H1 (cell line): ENCODE measurements around the gene CPNE8. TPM values are rescaled to one million over a fixed set of nuclear protein-coding genes. Genes with fewer than 3 reads are reported as not detected.

ENCODE experiments used
- CTCF ChIA-PET: fragments of 300-600 bp; sonication (Branson Sonifier 250); formaldehyde crosslinking; loops from one replicate; lab custom pipeline; 2021; ENCODE audit not compliant: partially characterized antibody; lab: Charles Lee
- POLR2A ChIA-PET: fragments of 300-600 bp; sonication (Branson Sonifier 250); formaldehyde crosslinking; loops from one replicate; lab custom pipeline; 2021; ENCODE audit warnings: inconsistent platforms; ENCODE audit not compliant: partially characterized antibody; lab: Charles Lee
- DNase-seq, 2 experiments: peaks; one replicate each; pipeline versions ENCODE4 v3.0.0 to v3.0.0-alpha.2; 2010 to 2022; ENCODE audit warnings: low spot score in 2 of 2, low read depth in 1 of 2, mixed read lengths in 1 of 2
- FAIRE-seq: peaks from 2 replicates; lab custom pipeline; 2011; peaks lifted over from hg19 to GRCh38; lab: Jason Lieb, UNC
- H2AFZ ChIP-seq: 2 replicates; pipeline ENCODE4 v1.8.1; 2012; ENCODE audit warnings: low read length, inconsistent platforms
- H2AK5ac ChIP-seq: 2 replicates; pipeline ENCODE4 v1.6.1; 2013; ENCODE audit warnings: low read depth, low read length
- H2BK120ac ChIP-seq: replicated peaks from 2 replicates; pipeline ENCODE3; 2013; ENCODE audit warnings: low read depth, low read length, inconsistent platforms
- H2BK12ac ChIP-seq: 2 replicates; pipeline ENCODE4 v1.6.1; 2013; ENCODE audit warnings: low read depth, low read length
- H2BK15ac ChIP-seq: 2 replicates; pipeline ENCODE4 v1.6.1; 2013; ENCODE audit warnings: low read length
- H2BK20ac ChIP-seq: 2 replicates; pipeline ENCODE4 v1.6.1; 2013; ENCODE audit warnings: low read length
- H2BK5ac ChIP-seq: 2 replicates; pipeline ENCODE4 v1.6.1; 2013; ENCODE audit warnings: low read depth, low read length
- H3K14ac ChIP-seq: 2 replicates; pipeline ENCODE4 v1.6.1; 2013; ENCODE audit warnings: inconsistent platforms; ENCODE audit not compliant: insufficient read length
- H3K18ac ChIP-seq: 2 replicates; pipeline ENCODE4 v1.6.1; 2013; ENCODE audit warnings: low read length; ENCODE audit errors: extremely low read depth
- H3K23ac ChIP-seq: 2 replicates; pipeline ENCODE4 v1.6.1; 2013; ENCODE audit warnings: inconsistent platforms; ENCODE audit not compliant: insufficient read length
- H3K23me2 ChIP-seq: 2 replicates; pipeline ENCODE4 v1.6.1; 2013; ENCODE audit warnings: low read depth, low read length
- H3K27ac ChIP-seq: 2 replicates; pipeline ENCODE4 v1.6.1; 2011; ENCODE audit warnings: low read depth, low read length, inconsistent platforms
- H3K27me3 ChIP-seq, 4 experiments: replicated peaks in 1 of 4; 1 replicate in 1 of 4; 2 replicates in 3 of 4; pipeline versions ENCODE4 v1.6.1 to v1.8.1; 2011 to 2013; ENCODE audit warnings: low read length in 3 of 4, mild to moderate bottlenecking in 3 of 4, inconsistent platforms in 2 of 4, mixed read lengths in 2 of 4, moderate library complexity in 1 of 4; ENCODE audit not compliant: control insufficient read depth in 3 of 4, insufficient read depth in 3 of 4; ENCODE audit errors: extremely low read depth in 1 of 4
- H3K36me3 ChIP-seq, 4 experiments: 2 replicates each; pipeline versions ENCODE4 v1.6.1 to v1.8.1; 2011 to 2013; ENCODE audit warnings: mild to moderate bottlenecking in 4 of 4, low read length in 3 of 4, moderate library complexity in 2 of 4, control low read depth in 1 of 4, inconsistent platforms in 1 of 4; ENCODE audit not compliant: insufficient read depth in 4 of 4, control insufficient read depth in 2 of 4
- H3K4ac ChIP-seq: replicated peaks from 2 replicates; pipeline ENCODE3; 2013; ENCODE audit warnings: low read length, low read depth, mixed read lengths, inconsistent platforms; ENCODE audit not compliant: insufficient read length
- H3K4me1 ChIP-seq, 4 experiments: replicated peaks in 1 of 4; 1 replicate in 1 of 4; 2 replicates in 3 of 4; pipeline versions ENCODE4 v1.6.1 to v1.8.1; 2011 to 2013; ENCODE audit warnings: low read length in 3 of 4, inconsistent platforms in 2 of 4, mixed read lengths in 1 of 4; ENCODE audit not compliant: insufficient read depth in 4 of 4, control insufficient read depth in 3 of 4
- H3K4me2 ChIP-seq, 2 experiments: 2 replicates each; pipeline versions ENCODE4 v1.6.1 to v1.8.1; 2011 to 2013; ENCODE audit warnings: low read depth in 2 of 2, low read length in 2 of 2, control low read depth in 1 of 2, inconsistent platforms in 1 of 2, mild to moderate bottlenecking in 1 of 2; ENCODE audit not compliant: insufficient read depth in 1 of 2
- H3K4me3 ChIP-seq, 4 experiments: fragments of 200-600, 300-600 bp in 1 of 4; sonication (generic), shearing (Covaris generic), sonication (Bioruptor Twin) in 1 of 4; 2 replicates each; pipeline versions ENCODE4 v1.5.1 to v1.8.1; 2011 to 2016; ENCODE audit warnings: low read length in 4 of 4, low read depth in 3 of 4, control low read depth in 2 of 4, inconsistent platforms in 2 of 4, mild to moderate bottlenecking in 2 of 4, mixed read lengths in 1 of 4, moderate library complexity in 1 of 4; ENCODE audit not compliant: insufficient read depth in 2 of 4; ENCODE audit errors: extremely low read depth in 1 of 4
- H3K56ac ChIP-seq: replicated peaks from 2 replicates; pipeline ENCODE3; 2013; ENCODE audit warnings: low read depth, mild to moderate bottlenecking, mixed read lengths, low read length, inconsistent platforms; ENCODE audit not compliant: insufficient read length
- H3K79me1 ChIP-seq: 2 replicates; pipeline ENCODE4 v1.6.1; 2013; ENCODE audit warnings: low read depth, low read length, control low read depth
- H3K79me2 ChIP-seq, 2 experiments: 2 replicates each; pipeline versions ENCODE4 v1.6.1 to v1.8.1; 2012 to 2013; ENCODE audit warnings: low read length in 2 of 2, mild to moderate bottlenecking in 2 of 2, inconsistent platforms in 1 of 2; ENCODE audit not compliant: insufficient read depth in 2 of 2, control insufficient read depth in 1 of 2
- H3K9ac ChIP-seq, 4 experiments: replicated peaks in 1 of 4; 1 replicate in 1 of 4; 2 replicates in 3 of 4; pipeline versions ENCODE4 v1.6.1 to v1.8.1; 2011 to 2013; ENCODE audit warnings: low read depth in 3 of 4, low read length in 3 of 4, control low read depth in 2 of 4, mild to moderate bottlenecking in 2 of 4, moderate library complexity in 2 of 4, inconsistent platforms in 1 of 4; ENCODE audit errors: extremely low read depth in 1 of 4
- H3K9me3 ChIP-seq, 2 experiments: 2 replicates each; pipeline versions ENCODE4 v1.6.1 to v1.8.1; 2012 to 2013; ENCODE audit warnings: mild to moderate bottlenecking in 2 of 2, moderate library complexity in 2 of 2, control low read depth in 1 of 2, inconsistent platforms in 1 of 2, low read depth in 1 of 2, low read length in 1 of 2, mixed read lengths in 1 of 2; ENCODE audit not compliant: insufficient read depth in 2 of 2
- H4K20me1 ChIP-seq, 2 experiments: replicated peaks in 1 of 2; 2 replicates each; pipeline versions ENCODE3 to v1.8.1; 2011 to 2013; ENCODE audit warnings: inconsistent platforms in 2 of 2, low read length in 2 of 2, mild to moderate bottlenecking in 1 of 2; ENCODE audit not compliant: insufficient read depth in 2 of 2, control insufficient read depth in 1 of 2
- H4K5ac ChIP-seq: 2 replicates; pipeline ENCODE4 v1.6.1; 2013; ENCODE audit warnings: low read length, low read depth, mixed read lengths, inconsistent platforms; ENCODE audit not compliant: insufficient read length
- H4K8ac ChIP-seq: 2 replicates; pipeline ENCODE4 v1.8.0; 2013; ENCODE audit warnings: mild to moderate bottlenecking, moderate library complexity, low read length, inconsistent platforms; ENCODE audit not compliant: insufficient read depth; ENCODE audit errors: extremely low read depth
- H4K91ac ChIP-seq: replicated peaks from 2 replicates; pipeline ENCODE3; 2013; ENCODE audit warnings: low read length, mixed read lengths, inconsistent platforms; ENCODE audit not compliant: insufficient read length
- CHD2 ChIP-seq: IDR thresholded peaks from 2 replicates; pipeline ENCODE4 v1.6.1; 2012; ENCODE audit warnings: low read length, improper control_type of control experiment
- EGR1 ChIP-seq: IDR thresholded peaks from 2 replicates; pipeline ENCODE4 v1.6.1; 2011; ENCODE audit warnings: low read depth, low read length, borderline replicate concordance
- GTF2F1 ChIP-seq: IDR thresholded peaks from 2 replicates; pipeline ENCODE4 v1.6.1; 2012; ENCODE audit warnings: low read depth, low read length, improper control_type of control experiment, borderline replicate concordance
- JUN ChIP-seq: IDR thresholded peaks from 2 replicates; pipeline ENCODE4 v1.6.1; 2011; ENCODE audit warnings: low read depth, mild to moderate bottlenecking, improper control_type of control experiment, low read length
- RBBP5 ChIP-seq: IDR thresholded peaks from 2 replicates; pipeline ENCODE4 v1.7.1; 2012; ENCODE audit warnings: low read depth, mild to moderate bottlenecking, inconsistent platforms, low read length, moderate library complexity, borderline replicate concordance
- RFX5 ChIP-seq: IDR thresholded peaks from 2 replicates; pipeline ENCODE4 v1.6.1; 2011; ENCODE audit warnings: low read depth, low read length, improper control_type of control experiment, borderline replicate concordance
- SIN3A ChIP-seq, 2 experiments: IDR thresholded peaks in 1 of 2; conservative IDR thresholded peaks in 1 of 2; 2 replicates each; pipeline ENCODE4 v1.6.1; 2011 to 2012; ENCODE audit warnings: low read length in 2 of 2, improper control_type of control experiment in 1 of 2, low read depth in 1 of 2, mild to moderate bottlenecking in 1 of 2
- SIX5 ChIP-seq: IDR thresholded peaks from 2 replicates; pipeline ENCODE4 v1.6.1; 2011; ENCODE audit warnings: mild to moderate bottlenecking, low read depth, low read length
- SRF ChIP-seq: IDR thresholded peaks from 2 replicates; pipeline ENCODE4 v1.6.1; 2011; ENCODE audit warnings: mild to moderate bottlenecking, low read depth, low read length, moderate library complexity
- WGBS, 2 experiments: shearing (Covaris generic) in 1 of 2; methylation state at CpG; one replicate each; pipeline versions ENCODE4 v1.1.6 to v1.1.7; 2013 to 2015; ENCODE audit warnings: low lambda C conversion rate in 2 of 2, mixed read lengths in 2 of 2, inconsistent platforms in 1 of 2, low coverage in 1 of 2, missing lambda C conversion rate in 1 of 2; ENCODE audit not compliant: insufficient replicate concordance in 2 of 2, insufficient coverage in 1 of 2, insufficient read length in 1 of 2; ENCODE audit errors: extremely low coverage in 1 of 2, missing lambda C conversion rate in 1 of 2; 5-methylcytosine and 5-hydroxymethylcytosine counted together
- polyA plus RNA-seq, 7 experiments: library from polyadenylated mRNA; depleted of rRNA in 3 of 7; stranded (reverse) in 5 of 7; unstranded in 2 of 7; fragments of >200 nt in 5 of 7; fragments of 200-250 nt in 2 of 7; gene quantifications; 1 replicate in 5 of 7; 2 replicates in 1 of 7; 4 replicates in 1 of 7; pipeline versions ENCODE4 v1.2.1 to v1.2.3, GENCODE V29; 2011 to 2013; ENCODE audit warnings: missing spikeins in 2 of 7, mixed read lengths in 2 of 7
- total RNA-seq: library from RNA; stranded (reverse); fragmentation: NEBNext Ultra II Directional; extraction: Animal tissue kit (Norgen Biotek cat#: 25700); gene quantifications from 2 replicates; pipeline ENCODE4 v1.2.1, GENCODE V29; 2021
- TF ChIP-seq, protein P1 (sequence below): IDR thresholded peaks from 2 replicates; pipeline ENCODE4 v1.6.1; 2012; ENCODE audit warnings: inconsistent platforms
- TF ChIP-seq, protein P2 (sequence below): IDR thresholded peaks from 2 replicates; pipeline ENCODE4 v1.6.1; 2012; ENCODE audit warnings: inconsistent platforms
- TF ChIP-seq, protein P3 (sequence below): IDR thresholded peaks from 2 replicates; pipeline ENCODE4 v1.6.1; 2011; ENCODE audit warnings: low read depth, mild to moderate bottlenecking, low read length; ENCODE audit not compliant: insufficient read depth

CPNE8 gene
- total and polyA plus RNA-seq, 2 of the 8 experiments (the other 6 are each of a cell fraction or from before 2014, with no cell fraction given): 2.5 to 6.8 TPM

GRCh38 chr12:38666425-38666824 is 239.0 kb downstream of the CPNE8 start:
- DNase-seq: no peak
- H3K18ac ChIP-seq: no peak overlapping the region
- H4K20me1 ChIP-seq: no peaks in the 10 kb centered on the region
- H3K9me3 ChIP-seq: no peaks in the 10 kb centered on the region
- no peak overlapping the region for H3K27ac ChIP-seq
- no peak for FAIRE-seq
- CTCF ChIA-PET: interaction anchor here (0.6 to 1.4 kb wide), 3 partner anchors 14 to 1100 kb away, joined by 3 read pairs; no protein-coding TSS in a partner anchor
- H3K27me3 ChIP-seq: no peaks in the 10 kb centered on the region
- no peak overlapping the region for H2AK5ac ChIP-seq
- POLR2A ChIA-PET: no interaction called here
- H2BK120ac ChIP-seq: no peak overlapping the region
- no peak overlapping the region for H2BK20ac ChIP-seq
- no peaks in the 10 kb centered on the region for H3K36me3 ChIP-seq
- H3K4me2 ChIP-seq: no peak overlapping the region
- no peak overlapping the region for H3K9ac ChIP-seq
- H3K23ac ChIP-seq: no peak overlapping the region
- H3K79me1 ChIP-seq: no peaks in the 10 kb centered on the region
- H3K79me2 ChIP-seq: no peaks in the 10 kb centered on the region
- H3K4me1 ChIP-seq: no peaks in the 10 kb centered on the region
- H2BK5ac ChIP-seq: no peak overlapping the region
- TF ChIP-seq EGR1 (no peak), SIX5 (no peak), SIN3A (conservative IDR thresholded peaks at IDR 0.05 in 1 of 2, IDR thresholded peaks at IDR 0.05 in 1 of 2; ENCODE audit: low read depth in 1 of 2, low read length in 2 of 2) (no peak), CHD2 (no peak), GTF2F1 (no peak), SRF (no peak), RFX5 (no peak), JUN (no peak), RBBP5 (no peak)
- TF ChIP-seq, protein P1, sequence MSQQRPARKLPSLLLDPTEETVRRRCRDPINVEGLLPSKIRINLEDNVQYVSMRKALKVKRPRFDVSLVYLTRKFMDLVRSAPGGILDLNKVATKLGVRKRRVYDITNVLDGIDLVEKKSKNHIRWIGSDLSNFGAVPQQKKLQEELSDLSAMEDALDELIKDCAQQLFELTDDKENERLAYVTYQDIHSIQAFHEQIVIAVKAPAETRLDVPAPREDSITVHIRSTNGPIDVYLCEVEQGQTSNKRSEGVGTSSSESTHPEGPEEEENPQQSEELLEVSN: no peak
- TF ChIP-seq, protein P2, sequence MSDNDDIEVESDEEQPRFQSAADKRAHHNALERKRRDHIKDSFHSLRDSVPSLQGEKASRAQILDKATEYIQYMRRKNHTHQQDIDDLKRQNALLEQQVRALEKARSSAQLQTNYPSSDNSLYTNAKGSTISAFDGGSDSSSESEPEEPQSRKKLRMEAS: no peak
- TF ChIP-seq, protein P3, sequence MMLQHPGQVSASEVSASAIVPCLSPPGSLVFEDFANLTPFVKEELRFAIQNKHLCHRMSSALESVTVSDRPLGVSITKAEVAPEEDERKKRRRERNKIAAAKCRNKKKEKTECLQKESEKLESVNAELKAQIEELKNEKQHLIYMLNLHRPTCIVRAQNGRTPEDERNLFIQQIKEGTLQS: no peak
- no peak overlapping the region for H3K14ac ChIP-seq
- H3K23me2 ChIP-seq: no peaks in the 10 kb centered on the region
- no peak overlapping the region for H2AFZ ChIP-seq
- H2BK12ac ChIP-seq: no peak overlapping the region
- no peak overlapping the region for H3K4me3 ChIP-seq
- no peak overlapping the region for H4K5ac ChIP-seq
- no peak overlapping the region for H4K8ac ChIP-seq
- no peak overlapping the region for H3K56ac ChIP-seq
- H2BK15ac ChIP-seq: no peak overlapping the region
- no peak overlapping the region for H4K91ac ChIP-seq
- H3K4ac ChIP-seq: no peak overlapping the region
- 94% methylated on average over 6 of the region's 6 CpGs; no CpG with 5 or more reads in 1 of the 2 experiments for WGBS, 2 experiments
